GM19438 (cell line): ENCODE results near the gene KEAP1.

Experiments
- ATAC-seq: cut with Tn5 transposase; IDR thresholded peaks from one replicate; pipeline ENCODE4 v1.9.1; 2021; ENCODE audit warnings: low read depth; ENCODE audit not compliant: unreplicated experiment

Gene KEAP1

GRCh38 chr19:10452726-10453618 lies 50.2 kb downstream of the KEAP1 start:
- no peak for ATAC-seq

GRCh38 chr19:10450853-10451609 lies 52.1 kb downstream of the KEAP1 start:
- ATAC-seq = no peak

GRCh38 chr19:10450191-10450852 lies 52.8 kb downstream of the KEAP1 start:
- no peak for ATAC-seq

GRCh38 chr19:10449037-10449436 lies 54.1 kb downstream of the KEAP1 start:
- no peak for ATAC-seq

- no peak for ATAC-seq
Measured at GRCh38 chr19:10442698-10443097, 60.5 kb downstream of the KEAP1 start.

- no peak for ATAC-seq
Measured at GRCh38 chr19:10439588-10439987, 63.6 kb downstream of the KEAP1 start.
